Rectal smooth muscle tissue (tissue), 1 donor: ENCODE results near the gene IRGQ.

ENCODE experiments used
- H3K27ac ChIP-seq: one replicate; pipeline ENCODE4 v1.7.0; 2013; ENCODE audit warnings: low read depth, low read length, inconsistent platforms
- H3K27me3 ChIP-seq: one replicate; pipeline ENCODE4 v1.7.0; 2013; ENCODE audit warnings: low read length; ENCODE audit not compliant: control insufficient read depth, insufficient read depth
- H3K36me3 ChIP-seq: one replicate; pipeline ENCODE4 v1.7.0; 2013; ENCODE audit warnings: low read length; ENCODE audit not compliant: control insufficient read depth, insufficient read depth
- H3K4me1 ChIP-seq: one replicate; pipeline ENCODE4 v1.7.0; 2013; ENCODE audit warnings: low read length; ENCODE audit not compliant: control insufficient read depth, insufficient read depth
- H3K4me3 ChIP-seq: one replicate; pipeline ENCODE4 v1.7.0; 2013; ENCODE audit warnings: low read length
- H3K9ac ChIP-seq: one replicate; pipeline ENCODE4 v1.7.0; 2013; ENCODE audit warnings: low read length

The IRGQ gene

DNA sequence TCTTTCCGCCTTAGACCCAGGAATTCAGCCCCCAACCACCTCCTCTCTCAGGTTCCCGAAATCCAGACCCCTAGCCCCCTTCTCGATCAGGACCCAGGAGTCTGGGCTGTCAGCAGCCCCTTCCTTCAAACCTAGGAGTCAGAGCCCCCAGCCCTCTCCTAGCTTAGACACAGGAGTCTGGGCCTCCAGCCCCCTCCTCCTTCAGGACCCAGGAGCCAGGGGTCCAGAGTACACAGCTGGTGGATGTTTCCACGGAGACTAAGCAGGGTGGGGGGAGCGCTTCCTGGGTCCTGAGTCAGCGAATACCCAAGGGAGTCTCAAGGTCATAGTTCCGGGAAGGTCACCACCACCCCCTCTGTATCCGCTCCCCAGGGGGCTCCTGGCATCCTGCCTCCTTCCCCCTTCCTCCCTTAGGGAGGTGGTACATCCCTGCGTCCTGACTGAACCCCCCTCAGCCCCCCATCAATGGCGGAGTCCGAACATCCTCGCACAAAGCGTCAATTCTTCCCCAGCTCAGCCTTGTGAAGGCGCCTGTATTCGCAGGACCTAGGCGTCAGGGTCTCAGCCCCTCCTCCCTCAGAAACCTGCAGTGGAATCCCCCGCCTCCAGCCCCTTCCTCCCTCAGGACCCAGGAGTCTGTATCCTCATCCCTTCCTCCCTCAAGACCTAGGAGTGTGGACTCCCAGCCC, 39.1 kb upstream of the IRGQ start:
- H3K27me3 ChIP-seq = peaks cover 11% of the 10 kb centered on the region
- peak overlapping the region; percentile 4 for H3K4me3 ChIP-seq
- peaks cover under 1% of the 10 kb centered on the region for H3K4me1 ChIP-seq
- H3K9ac ChIP-seq = peak overlapping the region; percentile 3
- peak overlapping the region; percentile 64 for H3K27ac ChIP-seq
- H3K36me3 ChIP-seq = no peaks in the 10 kb centered on the region

DNA sequence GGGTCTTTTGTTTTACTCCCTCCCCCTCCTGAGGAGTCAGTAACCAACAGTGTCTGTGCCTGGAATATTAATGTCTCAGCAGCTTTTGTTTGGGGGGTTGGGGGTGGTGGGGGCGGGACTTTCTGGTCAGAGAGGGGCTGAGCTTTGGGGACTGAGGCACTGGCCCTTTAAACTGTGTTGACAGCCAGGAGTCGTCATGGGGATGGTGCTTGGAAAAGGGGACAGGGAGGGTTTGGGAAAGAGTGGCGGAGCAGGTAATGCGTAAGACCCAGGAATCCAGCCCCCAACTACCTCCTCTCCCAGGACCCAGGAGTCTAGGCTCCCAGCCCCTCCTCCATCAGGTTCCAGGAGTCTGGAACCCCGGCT, 38.6 kb upstream of the IRGQ start:
- H3K4me3 ChIP-seq = no peak overlapping the region
- H3K36me3 ChIP-seq = no peaks in the 10 kb centered on the region
- peak overlapping the region; percentile 64 for H3K27ac ChIP-seq
- peak overlapping the region; percentile 3 for H3K9ac ChIP-seq
- no peaks in the 10 kb centered on the region for H3K4me1 ChIP-seq
- H3K27me3 ChIP-seq = peaks cover 11% of the 10 kb centered on the region

DNA sequence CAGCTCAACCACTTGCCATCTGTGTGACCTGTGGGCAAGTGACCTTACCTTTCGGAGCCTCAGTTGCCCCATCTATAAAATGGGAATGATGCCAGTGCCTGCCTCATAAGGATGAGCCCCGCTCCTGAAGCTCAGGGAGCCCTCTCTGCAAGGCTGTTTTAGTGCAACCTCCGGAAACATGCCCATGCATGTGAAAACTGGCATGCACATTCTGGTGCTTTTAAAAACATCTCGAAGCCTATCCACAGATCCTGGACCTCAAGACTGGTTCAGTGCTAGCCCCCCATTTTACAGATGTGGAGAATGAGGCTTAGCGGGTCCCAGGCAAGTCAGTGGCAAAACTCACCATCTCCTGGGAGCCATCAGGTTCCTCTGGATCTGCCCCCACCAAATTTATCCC, 38.1 kb upstream of the IRGQ start:
- Histone ChIP-seq H3K27me3 (peaks cover 9% of the 10 kb centered on the region), H3K27ac (no peak overlapping the region), H3K4me3 (no peak overlapping the region), H3K9ac (no peak overlapping the region), H3K36me3 (no peaks in the 10 kb centered on the region), H3K4me1 (no peaks in the 10 kb centered on the region)

DNA sequence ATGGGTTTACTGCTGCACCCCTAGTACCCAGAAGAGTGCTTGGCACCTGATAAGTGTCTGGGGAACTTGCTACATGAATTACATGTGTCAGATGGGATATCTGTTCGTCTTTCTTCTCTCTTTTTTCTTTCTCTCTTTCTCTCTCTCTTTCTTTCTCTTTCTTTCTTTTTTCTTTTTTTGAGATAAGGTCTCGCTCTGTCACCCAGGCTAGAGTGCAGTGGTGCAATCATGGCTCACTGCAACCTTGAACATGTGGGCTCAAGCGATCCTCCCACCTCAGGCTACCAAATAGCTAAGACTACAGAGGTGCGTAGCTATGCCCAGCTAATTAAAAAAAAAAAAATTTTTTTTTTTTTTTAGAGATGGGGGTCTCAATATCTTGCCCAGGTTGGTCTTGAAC, 37.6 kb upstream of the IRGQ start:
- H3K27ac ChIP-seq = no peak overlapping the region
- H3K27me3 ChIP-seq = peaks cover 5% of the 10 kb centered on the region
- no peaks in the 10 kb centered on the region for H3K36me3 ChIP-seq
- no peak overlapping the region for H3K9ac ChIP-seq
- H3K4me1 ChIP-seq = no peaks in the 10 kb centered on the region
- H3K4me3 ChIP-seq = no peak overlapping the region

DNA sequence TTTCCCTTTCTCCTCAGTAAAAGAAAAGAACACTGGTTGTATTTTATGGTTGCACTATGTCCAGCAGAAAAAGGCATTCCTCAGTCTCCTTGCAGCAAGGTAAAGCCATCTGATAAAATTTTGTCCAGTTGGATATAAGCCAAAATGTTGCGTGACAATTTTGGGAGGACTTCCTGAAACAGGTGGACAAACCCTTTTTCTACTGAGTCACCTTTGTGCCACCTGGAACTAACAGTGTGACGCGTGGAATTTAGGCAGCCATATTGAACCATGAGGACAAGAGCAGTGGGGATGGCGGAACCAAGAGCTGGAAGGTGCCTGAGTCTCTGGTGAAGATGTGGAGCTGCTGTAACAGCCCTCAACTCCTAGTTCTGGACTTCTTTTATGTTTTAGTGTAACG, 35.6 kb upstream of the IRGQ start:
- no peaks in the 10 kb centered on the region for H3K36me3 ChIP-seq
- H3K9ac ChIP-seq = no peak overlapping the region
- no peak overlapping the region for H3K27ac ChIP-seq
- no peaks in the 10 kb centered on the region for H3K4me1 ChIP-seq
- no peak overlapping the region for H3K4me3 ChIP-seq
- H3K27me3 ChIP-seq = peaks cover 3% of the 10 kb centered on the region

DNA sequence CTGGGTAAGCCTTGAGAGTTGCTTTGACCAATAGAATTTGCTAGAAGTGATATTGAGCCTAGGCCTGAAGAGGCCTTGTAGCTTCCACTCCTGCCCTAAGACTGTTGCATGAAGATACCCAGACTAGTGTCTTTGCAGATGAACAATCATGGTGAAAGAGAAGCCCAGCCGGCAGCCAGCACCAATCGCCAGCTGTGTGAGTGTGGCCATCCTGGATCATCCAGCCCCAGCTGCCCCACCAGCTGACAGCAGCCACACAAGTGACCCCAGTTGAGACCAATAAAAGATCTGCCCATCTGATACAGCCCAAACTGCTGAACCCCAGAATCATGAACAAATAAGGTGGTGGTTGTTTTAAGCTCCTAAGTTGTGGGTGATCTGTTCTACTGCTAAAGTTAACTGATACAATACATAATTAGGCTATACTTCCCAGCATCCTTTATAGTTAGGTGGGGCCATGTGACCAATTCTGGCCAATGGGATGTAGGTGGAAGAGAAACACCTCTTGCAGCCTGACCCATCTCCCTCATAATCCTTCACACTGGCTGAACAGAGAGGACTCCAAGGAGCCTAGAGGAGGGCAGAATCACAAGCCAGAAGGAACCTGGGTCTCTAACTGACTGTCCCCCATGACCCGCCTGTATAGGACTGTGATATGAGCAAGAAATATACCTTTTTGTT, 32.9 kb upstream of the IRGQ start:
- Histone ChIP-seq H3K4me3 (no peak overlapping the region), H3K36me3 (no peaks in the 10 kb centered on the region), H3K9ac (no peak overlapping the region), H3K27me3 (no peaks in the 10 kb centered on the region), H3K27ac (no peak overlapping the region), H3K4me1 (no peaks in the 10 kb centered on the region)

DNA sequence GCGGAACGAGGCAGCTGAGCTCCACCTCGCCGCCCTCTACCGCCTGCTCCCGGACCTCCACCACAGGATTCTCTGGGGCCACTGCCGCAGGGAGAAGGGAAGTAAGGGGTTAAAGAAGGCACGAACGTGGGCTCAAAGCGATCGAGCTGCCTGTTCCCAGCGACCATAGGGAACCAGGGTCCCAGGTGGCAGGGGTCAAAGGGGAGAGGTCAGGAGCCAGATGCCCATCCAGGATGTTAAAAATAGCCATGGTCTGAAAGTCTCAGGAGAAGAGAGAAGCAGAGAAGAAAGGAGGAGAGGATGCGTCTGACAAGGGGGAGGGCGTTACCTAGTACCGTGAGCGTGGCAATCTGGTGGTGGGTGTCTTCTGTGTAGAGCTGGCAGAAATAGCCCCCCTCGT, 30.9 kb upstream of the IRGQ start:
- Histone ChIP-seq H3K27me3 (no peaks in the 10 kb centered on the region), H3K4me3 (no peak overlapping the region), H3K4me1 (no peaks in the 10 kb centered on the region), H3K27ac (no peak overlapping the region), H3K36me3 (no peaks in the 10 kb centered on the region), H3K9ac (no peak overlapping the region)

DNA sequence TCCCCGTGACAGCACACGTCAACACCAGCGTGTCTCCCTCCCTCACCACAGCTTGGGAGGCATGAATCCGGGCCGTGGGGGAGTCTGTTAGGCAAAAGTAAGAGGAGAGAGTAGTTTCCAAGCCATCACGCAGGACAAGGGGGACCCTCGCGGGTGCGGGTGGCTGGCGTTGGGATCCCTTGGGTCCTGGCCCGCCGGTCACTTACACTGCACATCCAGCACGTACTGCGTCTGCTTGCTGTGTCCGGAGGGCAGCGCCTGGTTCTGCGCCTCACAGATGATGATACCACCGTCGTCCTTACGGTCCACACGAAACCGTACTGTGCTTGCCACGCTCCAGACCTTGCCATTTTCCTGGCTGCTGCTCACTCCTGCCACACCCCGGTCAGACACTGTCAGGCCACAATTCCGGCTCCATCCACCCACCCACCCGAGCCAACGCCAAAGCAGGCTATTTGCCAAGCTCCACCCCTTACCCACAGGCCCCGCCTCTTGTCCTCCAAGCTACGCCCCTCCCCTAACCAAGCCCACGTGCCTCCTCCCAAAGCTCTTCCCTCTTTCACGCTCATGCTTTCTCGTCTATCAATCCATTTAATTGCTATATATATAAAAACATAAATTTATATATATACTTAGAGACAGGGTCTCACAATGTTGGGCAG, 30.1 kb upstream of the IRGQ start:
- H3K9ac ChIP-seq = no peak overlapping the region
- H3K4me1 ChIP-seq = no peaks in the 10 kb centered on the region
- H3K27ac ChIP-seq = no peak overlapping the region

DNA sequence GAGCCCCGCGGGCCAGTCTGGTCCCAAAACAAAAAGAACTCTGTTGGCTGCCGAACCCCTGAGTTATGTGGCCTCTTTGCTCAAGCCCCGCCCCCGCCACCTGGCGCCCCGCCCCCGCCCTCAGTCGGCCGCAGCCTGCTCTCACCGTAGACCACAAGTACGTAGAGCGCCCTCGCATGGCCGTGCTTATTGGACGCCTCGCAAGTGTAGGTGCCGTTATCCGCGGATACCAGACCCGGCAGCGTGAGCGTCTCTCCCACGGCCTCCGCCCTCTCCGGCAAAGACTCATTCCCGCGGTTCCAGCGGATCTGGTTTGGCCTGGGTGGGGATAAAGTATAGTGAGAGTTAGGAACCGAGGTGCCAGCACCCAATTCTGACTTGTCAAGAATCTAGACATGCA, 29.0 kb upstream of the IRGQ start:
- Histone ChIP-seq H3K27ac (no peak overlapping the region), H3K9ac (no peak overlapping the region), H3K27me3 (no peaks in the 10 kb centered on the region), H3K36me3 (no peaks in the 10 kb centered on the region), H3K4me1 (peaks cover 3% of the 10 kb centered on the region), H3K4me3 (no peak overlapping the region)

More for the DNA sequence above, 30.1 kb upstream of the IRGQ start:
- Histone ChIP-seq H3K27me3 (no peaks in the 10 kb centered on the region), H3K4me3 (no peak overlapping the region), H3K36me3 (no peaks in the 10 kb centered on the region)

DNA sequence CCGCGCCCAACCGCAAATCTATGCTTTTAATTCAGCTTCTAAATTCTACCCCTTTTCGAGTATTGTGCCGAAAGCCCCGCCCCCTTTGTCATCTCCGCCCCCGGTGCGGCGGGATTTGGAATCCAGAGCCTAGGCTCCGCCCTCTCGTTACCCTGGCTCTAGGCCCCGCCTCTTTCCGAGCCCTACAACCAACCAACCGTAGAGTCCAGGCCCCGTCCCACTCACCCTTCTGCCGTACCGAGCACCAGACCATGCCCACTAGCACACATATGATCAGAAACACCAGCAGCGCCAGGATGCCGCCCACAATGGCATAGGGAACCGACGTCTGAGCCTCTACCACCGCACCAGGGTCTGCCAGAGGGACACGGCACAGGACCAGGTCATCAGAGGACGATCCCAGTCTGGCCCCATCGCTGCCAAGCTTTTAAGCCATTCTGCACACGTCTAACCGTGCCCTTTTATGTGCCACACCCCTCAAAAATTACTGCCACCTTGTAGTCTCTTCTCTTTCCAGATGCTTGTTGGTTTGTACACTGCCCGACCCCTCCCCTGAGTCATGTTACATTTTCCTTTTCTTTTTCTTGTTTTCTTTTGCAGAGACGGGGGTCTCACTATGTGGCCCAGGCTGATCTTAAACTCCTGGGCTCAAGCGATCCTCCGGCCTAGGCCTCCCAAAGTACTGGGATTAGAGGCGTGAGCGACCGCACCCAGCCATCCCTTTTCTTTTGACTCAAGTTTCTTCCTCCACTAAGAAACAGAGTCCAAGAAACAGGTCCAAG, 28.1 kb upstream of the IRGQ start:
- Histone ChIP-seq H3K27me3 (no peaks in the 10 kb centered on the region), H3K36me3 (no peaks in the 10 kb centered on the region), H3K9ac (no peak overlapping the region), H3K4me1 (peaks cover 4% of the 10 kb centered on the region), H3K27ac (no peak overlapping the region), H3K4me3 (no peak overlapping the region)

DNA sequence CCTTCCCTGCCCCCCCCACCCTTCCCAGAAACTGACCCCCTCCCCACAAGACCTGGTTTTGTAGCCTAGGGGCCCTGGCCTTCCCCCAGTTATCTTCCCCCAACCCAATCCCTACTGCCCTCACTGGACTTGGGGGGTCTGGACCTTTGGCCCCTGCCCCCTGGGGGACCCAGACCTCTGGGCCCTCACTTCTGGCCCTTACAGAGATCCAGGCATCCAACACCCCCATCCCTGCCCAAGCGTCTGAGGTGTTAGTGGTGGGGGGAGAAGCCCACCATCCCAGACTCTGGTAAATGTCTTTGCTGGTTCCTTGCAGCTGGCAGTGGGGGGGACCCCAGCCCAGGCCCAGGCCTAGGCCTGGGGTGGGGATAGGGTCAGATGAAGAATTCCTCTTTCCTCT, 27.0 kb upstream of the IRGQ start:
- no peaks in the 10 kb centered on the region for H3K36me3 ChIP-seq
- H3K27ac ChIP-seq = no peak overlapping the region
- H3K4me3 ChIP-seq = no peak overlapping the region
- H3K27me3 ChIP-seq = no peaks in the 10 kb centered on the region
- H3K4me1 ChIP-seq = peaks cover 8% of the 10 kb centered on the region
- no peak overlapping the region for H3K9ac ChIP-seq

DNA sequence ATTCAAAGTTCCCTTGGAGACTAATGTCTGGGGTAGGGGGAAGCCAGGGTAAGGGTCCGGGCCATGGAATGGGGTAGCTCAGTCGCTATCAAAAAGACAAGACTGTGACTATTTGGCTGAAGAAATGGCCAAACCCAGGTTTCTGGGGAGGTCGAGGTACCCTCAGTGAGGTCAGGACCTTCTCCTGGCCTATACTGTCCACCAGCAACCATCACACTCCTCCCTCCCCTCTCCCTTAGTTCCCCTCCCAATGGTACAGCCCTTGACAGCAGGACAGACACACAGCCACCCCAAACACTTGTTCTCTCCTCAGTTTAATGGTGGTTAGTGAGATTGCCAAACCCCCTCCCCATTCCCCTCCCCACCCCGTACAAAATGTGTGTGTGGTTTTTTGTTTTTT, 26.1 kb upstream of the IRGQ start:
- peaks cover 8% of the 10 kb centered on the region for H3K4me1 ChIP-seq
- H3K4me3 ChIP-seq = no peak overlapping the region
- H3K27ac ChIP-seq = no peak overlapping the region
- H3K36me3 ChIP-seq = no peaks in the 10 kb centered on the region
- no peak overlapping the region for H3K9ac ChIP-seq
- no peaks in the 10 kb centered on the region for H3K27me3 ChIP-seq
